ENCODE results near the gene CD86.
"Not testable (repeated sequence)": the region's sequence is repeated elsewhere in the genome, so short reads cannot be mapped to it uniquely, and the experiment has no call there.

CD86 gene

GRCh38 chr3:122146466-122146865, 91.3 kb downstream of the CD86 start:
- no peak for DNase-seq

GRCh38 chr3:122148941-122149627, 93.9 kb downstream of the CD86 start:
- no peaks in the 10 kb centered on the region for H3K4me1 ChIP-seq
- H3K36me3 ChIP-seq, result no peaks in the 10 kb centered on the region
- no peak for TF ChIP-seq CTCF (IDR thresholded peaks at IDR 0.05; ENCODE audit: low read depth, low read length)
- no peak overlapping the region for H3K4me3 ChIP-seq (ENCODE audit: low read depth, low read length)
- no peaks in the 10 kb centered on the region for H3K9me3 ChIP-seq
- no peak for DNase-seq
- no peaks in the 10 kb centered on the region for H3K27me3 ChIP-seq

More at GRCh38 chr3:122146466-122146865, 91.3 kb downstream of the CD86 start:
- no peaks in the 10 kb centered on the region for H3K27me3 ChIP-seq
- H3K9me3 ChIP-seq, result no peaks in the 10 kb centered on the region
- H3K36me3 ChIP-seq, result no peaks in the 10 kb centered on the region
- H3K4me3 ChIP-seq (ENCODE audit: low read depth, low read length), result no peak overlapping the region
- H3K4me1 ChIP-seq, result no peaks in the 10 kb centered on the region
- TF ChIP-seq CTCF (IDR thresholded peaks at IDR 0.05; ENCODE audit: low read depth, low read length), result no peak

- H3K9me3 ChIP-seq, result no peaks in the 10 kb centered on the region
- no peaks in the 10 kb centered on the region for H3K27me3 ChIP-seq
- no peak for DNase-seq
- TF ChIP-seq CTCF (IDR thresholded peaks at IDR 0.05; ENCODE audit: low read depth, low read length), result no peak
- H3K36me3 ChIP-seq, result no peaks in the 10 kb centered on the region
- H3K4me3 ChIP-seq (ENCODE audit: low read depth, low read length), result no peak overlapping the region
- H3K4me1 ChIP-seq, result no peaks in the 10 kb centered on the region
Measured at GRCh38 chr3:122151480-122151879, 96.3 kb downstream of the CD86 start.

GRCh38 chr3:122164983-122165382, 109.8 kb downstream of the CD86 start:
- not testable (repeated sequence) for H3K4me3 ChIP-seq (ENCODE audit: low read depth, low read length); H3K4me1 ChIP-seq; H3K36me3 ChIP-seq; H3K27me3 ChIP-seq; DNase-seq; H3K9me3 ChIP-seq

GRCh38 chr3:122167630-122168029, 112.5 kb downstream of the CD86 start:
- Histone ChIP-seq H3K36me3 (no peaks in the 10 kb centered on the region), H3K9me3 (no peaks in the 10 kb centered on the region), H3K27me3 (no peaks in the 10 kb centered on the region), H3K4me3 (ENCODE audit: low read depth, low read length) (no peak overlapping the region), H3K4me1 (no peaks in the 10 kb centered on the region)
- no peak for DNase-seq
- TF ChIP-seq CTCF (IDR thresholded peaks at IDR 0.05; ENCODE audit: low read depth, low read length), result no peak

GRCh38 chr3:122168044-122168443, 112.9 kb downstream of the CD86 start:
- H3K9me3 ChIP-seq, result no peaks in the 10 kb centered on the region
- DNase-seq, result no peak
- no peaks in the 10 kb centered on the region for H3K27me3 ChIP-seq
- no peak overlapping the region for H3K4me3 ChIP-seq (ENCODE audit: low read depth, low read length)
- TF ChIP-seq CTCF (IDR thresholded peaks at IDR 0.05; ENCODE audit: low read depth, low read length), result no peak
- no peaks in the 10 kb centered on the region for H3K36me3 ChIP-seq
- no peaks in the 10 kb centered on the region for H3K4me1 ChIP-seq

Measured in BE2C (cell line).